HG03097 (cell line): ENCODE measurements around the gene C13orf46.

Source experiments
- ATAC-seq: cut with Tn5 transposase; IDR thresholded peaks from one replicate; pipeline ENCODE4 v1.9.1; 2021; ENCODE audit not compliant: unreplicated experiment, low FRiP score

The C13orf46 gene

DNA sequence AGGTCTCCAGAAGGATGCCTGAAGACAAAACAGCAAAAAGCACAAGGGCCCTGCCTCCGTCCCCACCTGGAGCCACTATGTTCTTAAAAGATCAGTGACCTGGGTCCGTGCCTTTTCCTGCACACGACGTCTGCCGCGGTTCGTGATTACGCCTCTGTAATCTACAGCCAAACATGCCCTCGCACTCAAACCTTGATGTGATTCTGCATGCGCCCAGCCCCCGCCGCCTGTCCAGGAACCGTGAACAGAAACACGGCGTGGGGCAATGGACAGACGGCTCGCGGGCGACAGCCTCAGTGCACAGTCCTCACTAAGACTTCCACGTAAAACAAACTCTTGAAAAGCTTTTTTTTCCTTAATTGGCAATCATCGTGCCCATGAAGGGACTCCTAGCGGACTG lies 15.5 kb downstream of the C13orf46 start:
- ATAC-seq: no peak

- ATAC-seq: no peak
Measured at GRCh38 chr13:113956571-113956970, 17.3 kb downstream of the C13orf46 start.

DNA sequence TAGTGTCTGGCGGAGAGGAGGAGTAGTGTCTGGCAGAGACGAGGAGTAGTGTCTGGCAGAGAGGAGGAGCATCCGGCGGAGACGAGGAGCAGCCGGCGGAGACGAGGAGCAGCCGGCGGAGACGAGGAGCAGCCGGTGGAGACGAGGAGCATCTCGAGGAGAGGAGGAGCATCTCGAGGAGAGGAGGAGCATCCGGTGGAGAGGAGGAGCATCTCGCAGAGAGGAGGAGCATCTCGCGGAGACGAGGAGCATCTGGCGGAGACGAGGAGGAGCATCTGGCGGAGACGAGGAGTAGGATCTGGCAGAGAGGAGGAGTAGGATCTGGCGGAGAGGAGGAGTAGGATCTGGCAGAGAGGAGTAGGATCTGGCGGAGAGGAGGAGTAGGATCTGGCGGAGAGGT lies 18.2 kb downstream of the C13orf46 start:
- ATAC-seq: no peak

DNA sequence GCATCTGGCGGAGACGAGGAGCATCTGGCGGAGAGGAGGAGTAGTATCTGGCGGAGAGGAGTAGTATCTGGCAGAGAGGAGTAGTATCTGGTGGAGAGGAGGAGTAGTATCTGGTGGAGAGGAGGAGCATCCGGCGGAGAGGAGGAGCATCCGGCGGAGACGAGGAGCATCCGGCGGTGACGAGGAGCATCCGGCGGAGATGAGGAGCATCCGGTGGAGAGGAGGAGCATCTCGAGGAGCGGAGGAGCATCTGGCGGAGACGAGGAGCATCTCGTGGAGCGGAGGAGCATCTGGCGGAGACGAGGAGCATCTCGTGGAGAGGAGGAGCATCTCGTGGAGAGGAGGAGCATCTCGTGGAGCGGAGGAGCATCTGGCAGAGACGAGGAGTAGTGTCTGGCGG lies 18.6 kb downstream of the C13orf46 start:
- ATAC-seq: no peak

GRCh38 chr13:113954046-113954835 lies 19.6 kb downstream of the C13orf46 start:
- ATAC-seq: no peak

DNA sequence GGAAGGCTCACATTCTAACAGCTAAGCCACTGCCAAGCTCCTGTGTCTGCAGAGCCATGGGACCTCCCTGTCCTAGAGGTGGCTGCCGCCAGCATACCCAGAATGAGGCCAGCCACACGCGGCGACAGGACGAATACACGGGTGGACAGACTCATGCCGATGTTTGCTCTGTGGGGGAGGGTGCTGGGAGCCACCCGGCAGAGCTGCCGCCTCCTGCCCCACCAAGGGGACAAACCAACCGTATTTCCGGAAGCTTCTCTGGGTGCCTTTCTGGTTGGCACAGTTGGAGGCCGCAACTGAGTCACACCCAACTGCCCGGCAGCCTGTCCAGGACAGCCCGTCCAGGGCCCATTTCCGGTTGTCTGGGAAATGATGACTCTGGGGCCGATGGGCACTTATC lies 20.3 kb downstream of the C13orf46 start:
- no peak for ATAC-seq

GRCh38 chr13:113952983-113953520 lies 20.8 kb downstream of the C13orf46 start:
- ATAC-seq: no peak

- no peak for ATAC-seq
Measured at GRCh38 chr13:113952151-113952982, 21.5 kb downstream of the C13orf46 start.

GRCh38 chr13:113951246-113951999 lies 22.5 kb downstream of the C13orf46 start:
- ATAC-seq: peak; percentile 56

GRCh38 chr13:113950451-113951245 lies 23.2 kb downstream of the C13orf46 start:
- peak; percentile 14 for ATAC-seq

- no peak for ATAC-seq
Measured at GRCh38 chr13:113949546-113949945, 24.3 kb downstream of the C13orf46 start.

DNA sequence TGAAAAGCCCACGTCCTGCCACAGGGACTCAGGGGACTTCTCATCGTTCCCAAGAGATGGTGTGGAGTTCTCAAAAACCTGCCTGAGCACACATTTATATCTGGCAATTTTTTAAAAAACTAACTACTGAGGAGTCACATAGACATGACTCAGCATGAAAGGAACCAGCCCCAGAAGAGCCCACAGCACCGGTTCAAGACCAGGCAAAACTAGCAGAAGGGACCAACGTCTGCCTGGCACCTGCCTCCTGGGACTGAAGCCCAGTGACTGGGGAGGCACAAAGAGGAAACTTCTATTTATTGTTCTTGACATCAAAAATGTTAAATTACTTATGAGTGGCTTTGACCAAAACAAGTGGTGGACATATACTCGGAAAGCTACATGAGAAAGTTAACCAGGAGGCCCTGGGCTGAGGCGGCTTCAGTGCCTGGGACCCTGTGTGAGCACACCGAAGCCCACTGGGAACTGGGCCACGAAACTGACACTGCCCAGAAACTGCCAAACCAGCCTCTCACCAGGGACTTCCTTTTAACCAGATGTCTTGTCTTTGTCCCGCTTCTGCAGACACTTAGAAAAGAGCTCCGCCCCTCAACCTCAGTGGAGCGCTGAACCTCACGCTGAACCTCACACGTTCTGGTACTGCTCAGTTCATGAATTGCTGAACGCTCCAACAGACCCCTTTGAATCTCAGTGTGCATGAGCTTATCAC lies 25.7 kb downstream of the C13orf46 start:
- ATAC-seq: no peak

GRCh38 chr13:113947311-113948033 lies 26.4 kb downstream of the C13orf46 start:
- no peak for ATAC-seq

DNA sequence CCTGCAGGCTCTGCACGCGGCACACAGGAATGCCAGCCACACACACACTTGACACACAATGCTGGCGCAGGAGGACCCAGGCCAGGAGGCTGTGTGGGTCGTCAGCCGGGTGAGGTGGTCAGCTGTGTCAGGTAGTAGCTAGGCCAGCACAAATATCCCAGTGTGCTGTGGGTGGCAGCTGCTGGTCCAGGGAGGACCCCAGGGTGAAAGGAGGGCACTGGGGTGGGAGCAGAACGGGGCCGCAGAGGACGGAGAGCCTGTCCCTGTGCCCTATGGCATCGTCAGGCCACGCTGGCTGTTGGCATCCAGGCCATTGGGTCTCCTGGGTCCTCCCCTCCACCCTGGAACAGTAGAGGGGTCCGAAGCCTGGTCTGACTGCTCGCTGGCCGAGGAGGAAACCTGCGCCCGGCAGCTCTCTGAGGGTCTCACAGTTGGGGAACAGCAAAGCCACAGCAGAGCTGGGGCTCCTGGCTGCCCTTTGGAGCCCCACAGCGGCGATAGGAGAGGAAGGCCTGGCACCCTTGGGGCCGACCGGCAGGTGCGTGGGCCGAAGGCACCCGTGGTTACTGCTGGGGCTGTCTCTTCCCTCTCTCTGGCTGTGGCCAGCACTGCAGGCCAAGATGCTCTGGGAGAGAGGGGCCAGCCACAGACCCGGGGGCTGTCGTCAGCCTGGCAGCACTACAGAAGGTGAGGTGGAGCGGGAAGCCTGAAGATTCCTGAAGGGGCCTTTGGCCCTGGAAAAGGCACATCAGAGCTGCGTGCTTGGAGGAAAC lies 27.3 kb downstream of the C13orf46 start:
- ATAC-seq: no peak

DNA sequence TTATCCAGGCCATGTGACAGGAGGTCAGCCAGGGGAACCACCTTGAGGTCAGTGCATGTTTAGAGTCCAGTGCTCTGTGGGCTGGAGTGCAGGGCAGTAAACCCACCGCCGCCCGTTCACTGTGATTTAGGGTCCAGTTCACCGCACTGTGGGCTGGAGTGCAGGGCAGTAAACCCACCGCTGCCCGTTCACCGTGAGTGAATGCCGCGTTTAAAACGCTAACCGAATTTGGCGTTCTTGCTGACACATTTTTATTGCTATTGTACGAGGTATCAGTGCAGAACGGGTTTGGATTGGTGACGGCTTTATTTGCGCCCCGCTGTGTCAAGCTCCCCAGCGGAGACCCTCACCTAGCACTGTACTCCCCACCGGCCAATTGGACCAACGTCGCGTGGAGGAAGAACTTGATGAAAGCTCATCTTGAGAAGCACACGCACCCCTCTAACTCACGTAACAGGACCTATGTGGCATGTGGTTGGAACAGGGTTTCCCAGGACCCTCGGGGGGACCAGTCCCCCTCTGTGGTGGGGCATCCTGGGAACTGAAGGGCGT lies 27.9 kb downstream of the C13orf46 start:
- ATAC-seq: no peak

DNA sequence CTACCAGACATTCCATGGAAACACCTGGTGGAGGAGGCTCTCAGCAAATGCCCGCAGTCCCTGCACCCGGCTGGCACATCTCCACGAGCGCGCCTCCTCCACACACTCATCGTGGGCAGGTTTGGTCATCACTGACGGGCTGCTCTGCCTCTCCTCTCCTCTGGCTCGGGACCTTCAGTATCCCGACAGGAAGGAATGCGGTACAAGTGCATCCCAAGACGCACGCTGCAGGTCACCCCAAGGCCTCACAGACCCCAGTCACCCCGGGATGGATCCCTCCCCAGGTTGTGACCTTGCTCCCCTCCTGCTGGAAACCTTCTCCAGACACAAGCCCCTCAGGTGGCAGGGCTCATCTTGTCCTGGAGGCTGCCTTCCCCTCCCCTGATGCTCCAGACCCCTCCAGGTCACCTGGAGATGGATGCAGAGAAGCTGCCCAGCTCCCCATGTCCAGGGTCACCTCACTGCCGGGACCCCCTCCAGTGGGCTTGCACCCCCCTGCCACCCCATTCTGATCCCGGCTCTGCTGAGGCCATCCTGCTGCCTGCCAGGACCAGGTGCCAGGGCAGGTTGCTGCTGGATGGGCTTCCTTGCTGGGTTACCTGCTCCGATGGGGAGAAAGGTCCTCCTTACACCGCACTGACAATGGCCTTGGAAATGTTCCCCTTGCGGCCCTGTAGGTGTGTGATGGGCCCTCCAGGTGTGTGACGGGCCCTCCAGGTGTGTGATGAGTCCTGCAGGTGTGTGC lies 29.9 kb downstream of the C13orf46 start:
- no peak for ATAC-seq

GRCh38 chr13:113942591-113943103 lies 31.2 kb downstream of the C13orf46 start:
- no peak for ATAC-seq
